ENCODE results near the gene TMTC2.

GRCh38 chr12:82695531-82695930, 8.8 kb downstream of the TMTC2 start:
- TF ChIP-seq GATA2 (IDR thresholded peaks at IDR 0.05; ENCODE audit: low read depth, low read length) (no peak), GATA3 (IDR thresholded peaks at IDR 0.05; ENCODE audit: low read depth, low read length) (no peak)
